ENCODE results near the gene TMEM119. TPM values are rescaled to one million over a fixed set of nuclear protein-coding genes. Genes with fewer than 3 reads are reported as not detected.

TMEM119 gene
- total RNA-seq, 1 experiment from 2014 or later = not detected

DNA sequence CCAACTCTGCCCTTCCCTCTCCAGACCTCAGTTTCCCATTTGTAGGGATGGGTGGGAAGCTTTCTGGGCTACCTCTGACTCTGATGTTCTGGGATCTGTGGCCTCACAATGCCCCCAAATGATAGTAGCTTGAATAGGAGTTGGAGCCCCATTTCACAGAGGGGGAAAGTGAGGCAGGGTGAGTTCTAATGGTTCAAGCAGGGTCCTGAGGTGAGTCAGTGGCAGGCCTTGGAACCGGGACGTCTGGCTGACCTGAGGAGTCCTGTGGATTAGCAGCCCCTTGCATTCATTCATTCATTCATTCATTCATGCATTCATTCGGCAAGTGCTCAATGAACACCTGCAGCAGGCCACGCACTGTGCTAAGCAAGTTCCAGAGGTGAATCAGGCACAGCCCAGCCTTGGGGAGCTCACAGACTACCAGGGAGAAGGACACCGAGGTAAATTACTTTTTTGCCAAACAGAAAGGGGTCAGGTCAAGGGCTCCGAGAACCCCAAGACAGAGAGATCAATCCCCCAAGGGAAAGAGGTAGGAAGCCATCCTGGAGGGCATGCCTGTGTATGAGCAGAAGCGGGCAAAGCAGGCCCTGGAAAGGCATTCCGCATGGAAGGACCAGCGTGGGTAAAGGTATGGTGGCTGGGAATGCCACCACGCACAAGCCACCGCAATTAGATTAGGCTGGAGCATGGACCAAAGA, 818 bp upstream of the TMEM119 start:
- H3K27ac ChIP-seq (ENCODE audit: low read depth, low read length, poor library complexity, severe bottlenecking) = no peak overlapping the region
- no TSS peak for BruUV-seq (replicated peaks)
- H3K4me1 ChIP-seq (ENCODE audit: insufficient read depth, low read length, poor library complexity, severe bottlenecking) = no peaks in the 10 kb centered on the region
- POLR2A ChIA-PET (ENCODE audit: low non-redundant PET) = no interaction called here
- intact Hi-C loops (cut with micrococcal nuclease; ENCODE audit: unreplicated experiment) = no loop called here
- TF ChIP-seq EZH2 (IDR thresholded peaks at IDR 0.05; ENCODE audit: borderline replicate concordance, low read depth, low read length, poor library complexity, severe bottlenecking) = no peak
- TF ChIP-seq, protein P1, sequence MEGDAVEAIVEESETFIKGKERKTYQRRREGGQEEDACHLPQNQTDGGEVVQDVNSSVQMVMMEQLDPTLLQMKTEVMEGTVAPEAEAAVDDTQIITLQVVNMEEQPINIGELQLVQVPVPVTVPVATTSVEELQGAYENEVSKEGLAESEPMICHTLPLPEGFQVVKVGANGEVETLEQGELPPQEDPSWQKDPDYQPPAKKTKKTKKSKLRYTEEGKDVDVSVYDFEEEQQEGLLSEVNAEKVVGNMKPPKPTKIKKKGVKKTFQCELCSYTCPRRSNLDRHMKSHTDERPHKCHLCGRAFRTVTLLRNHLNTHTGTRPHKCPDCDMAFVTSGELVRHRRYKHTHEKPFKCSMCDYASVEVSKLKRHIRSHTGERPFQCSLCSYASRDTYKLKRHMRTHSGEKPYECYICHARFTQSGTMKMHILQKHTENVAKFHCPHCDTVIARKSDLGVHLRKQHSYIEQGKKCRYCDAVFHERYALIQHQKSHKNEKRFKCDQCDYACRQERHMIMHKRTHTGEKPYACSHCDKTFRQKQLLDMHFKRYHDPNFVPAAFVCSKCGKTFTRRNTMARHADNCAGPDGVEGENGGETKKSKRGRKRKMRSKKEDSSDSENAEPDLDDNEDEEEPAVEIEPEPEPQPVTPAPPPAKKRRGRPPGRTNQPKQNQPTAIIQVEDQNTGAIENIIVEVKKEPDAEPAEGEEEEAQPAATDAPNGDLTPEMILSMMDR (conservative IDR thresholded peaks at IDR 0.05; ENCODE audit: low read depth, low read length) = no peak
- CTCF ChIA-PET = interaction anchor here (0.7 kb wide), 1 partner anchor 26 kb away, joined by 3 read pairs; no protein-coding TSS in a partner anchor
- H3K4me3 ChIP-seq (ENCODE audit: low read depth, low read length, poor library complexity, severe bottlenecking) = no peak overlapping the region
- H3K36me3 ChIP-seq (ENCODE audit: insufficient read depth, low read length, poor library complexity, severe bottlenecking) = no peaks in the 10 kb centered on the region
- no peaks in the 10 kb centered on the region for H3K27me3 ChIP-seq (replicated peaks; ENCODE audit: insufficient read depth, low read depth, low read length, poor library complexity)
- no peak for DNase-seq (ENCODE audit: low spot score)
- no peaks in the 10 kb centered on the region for H3K9me3 ChIP-seq (ENCODE audit: low read depth, low read length, poor library complexity, severe bottlenecking)

DNA sequence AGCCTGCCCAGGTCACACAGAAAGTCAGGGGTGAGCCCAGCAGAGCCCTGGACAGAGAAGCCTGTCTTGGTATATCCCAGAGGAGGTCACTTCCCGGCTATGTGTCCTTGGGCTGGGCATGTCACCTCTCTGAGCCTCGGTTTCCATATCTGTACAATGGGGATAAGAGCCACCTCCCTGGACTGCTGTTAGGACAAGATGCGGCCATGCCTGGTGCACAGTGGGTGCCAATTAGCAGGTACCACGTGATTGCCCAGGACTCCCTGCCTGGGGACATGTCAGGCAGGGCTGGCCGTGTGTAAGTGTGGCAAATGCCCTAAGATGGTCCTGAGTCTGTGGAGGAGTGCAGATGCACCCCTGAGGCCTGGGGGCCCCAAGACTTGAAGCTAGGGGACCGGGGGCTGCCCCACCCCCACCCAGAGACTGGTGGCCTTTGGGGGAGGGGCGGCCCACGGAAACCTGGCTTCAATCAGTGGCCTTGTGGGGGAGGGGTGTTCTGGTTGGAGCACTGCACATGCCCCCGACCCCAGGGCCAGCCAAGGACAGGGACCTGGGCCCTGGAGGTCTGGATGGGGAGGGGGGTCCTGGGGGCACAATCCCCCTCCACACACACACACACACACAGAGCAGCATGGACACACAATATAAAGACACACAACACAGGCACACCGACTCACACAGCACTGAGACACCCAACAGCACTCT, 878 bp downstream of the TMEM119 start:
- Histone ChIP-seq H3K36me3 (ENCODE audit: insufficient read depth, low read length, poor library complexity, severe bottlenecking) (no peaks in the 10 kb centered on the region), H3K4me3 (ENCODE audit: low read depth, low read length, poor library complexity, severe bottlenecking) (no peak overlapping the region), H3K27ac (ENCODE audit: low read depth, low read length, poor library complexity, severe bottlenecking) (no peak overlapping the region), H3K9me3 (ENCODE audit: low read depth, low read length, poor library complexity, severe bottlenecking) (no peaks in the 10 kb centered on the region), H3K4me1 (ENCODE audit: insufficient read depth, low read length, poor library complexity, severe bottlenecking) (no peaks in the 10 kb centered on the region), H3K27me3 (replicated peaks; ENCODE audit: insufficient read depth, low read depth, low read length, poor library complexity) (no peaks in the 10 kb centered on the region)
- ChIA-PET POLR2A (ENCODE audit: low non-redundant PET) (no interaction called here), CTCF (no interaction called here)
- intact Hi-C loops (cut with micrococcal nuclease; ENCODE audit: unreplicated experiment) = no loop called here
- BruUV-seq (replicated peaks) = no TSS peak
- TF ChIP-seq, protein P1 (conservative IDR thresholded peaks at IDR 0.05; ENCODE audit: low read depth, low read length) = no peak
- no peak for TF ChIP-seq EZH2 (IDR thresholded peaks at IDR 0.05; ENCODE audit: borderline replicate concordance, low read depth, low read length, poor library complexity, severe bottlenecking)
- no peak for DNase-seq (ENCODE audit: low spot score)

DNA sequence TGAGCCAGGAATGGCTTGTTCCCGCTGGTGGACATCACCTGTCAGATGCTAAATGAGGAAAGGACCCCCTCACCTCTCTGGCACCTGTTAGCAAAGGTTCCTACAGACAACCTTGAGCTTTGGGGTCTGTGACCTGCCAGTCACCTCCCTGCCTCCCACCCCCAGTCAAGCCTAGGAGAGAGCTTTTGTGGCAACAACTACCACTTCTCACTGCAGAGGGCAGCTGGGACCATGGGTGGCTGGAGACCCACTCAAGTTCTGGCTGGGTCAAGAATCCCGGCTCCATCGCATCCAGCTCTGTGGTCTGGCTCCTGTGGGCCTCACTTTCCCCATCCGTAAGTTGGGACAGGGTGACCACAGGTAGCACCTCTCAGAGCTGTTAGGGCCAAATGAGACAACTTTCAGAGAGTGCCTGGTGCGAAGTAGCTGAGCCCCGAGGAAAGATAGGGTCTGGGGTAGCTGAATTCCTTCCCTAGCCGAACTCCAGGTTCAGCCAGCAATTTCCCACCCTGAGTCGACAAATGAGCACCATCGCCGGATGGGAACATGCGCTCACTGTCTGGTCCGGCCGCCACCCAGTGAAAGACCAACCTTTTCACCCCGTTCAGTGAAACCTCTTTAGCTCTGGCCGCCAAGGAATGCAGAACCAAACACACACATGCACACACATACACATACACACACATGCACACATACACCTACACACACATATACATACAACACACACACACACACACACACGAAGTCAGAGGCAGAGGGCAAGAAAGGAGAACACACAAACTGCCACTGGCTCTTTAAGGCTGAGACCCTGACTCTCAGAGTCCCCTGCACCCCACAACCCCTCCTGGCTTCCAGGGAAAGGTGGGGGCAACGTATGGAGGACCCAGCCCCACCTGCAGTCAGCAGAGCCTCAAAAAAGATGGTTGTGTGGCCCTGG, 1.9 kb downstream of the TMEM119 start:
- no peaks in the 10 kb centered on the region for H3K4me1 ChIP-seq (ENCODE audit: insufficient read depth, low read length, poor library complexity, severe bottlenecking)
- intact Hi-C loops (cut with micrococcal nuclease; ENCODE audit: unreplicated experiment) = no loop called here
- H3K27me3 ChIP-seq (replicated peaks; ENCODE audit: insufficient read depth, low read depth, low read length, poor library complexity) = no peaks in the 10 kb centered on the region
- H3K9me3 ChIP-seq (ENCODE audit: low read depth, low read length, poor library complexity, severe bottlenecking) = no peaks in the 10 kb centered on the region
- ChIA-PET CTCF (no interaction called here), POLR2A (ENCODE audit: low non-redundant PET) (no interaction called here)
- DNase-seq (ENCODE audit: low spot score) = no peak
- no peak overlapping the region for H3K27ac ChIP-seq (ENCODE audit: low read depth, low read length, poor library complexity, severe bottlenecking)
- no peaks in the 10 kb centered on the region for H3K36me3 ChIP-seq (ENCODE audit: insufficient read depth, low read length, poor library complexity, severe bottlenecking)
- no peak overlapping the region for H3K4me3 ChIP-seq (ENCODE audit: low read depth, low read length, poor library complexity, severe bottlenecking)
- TF ChIP-seq, protein P1 (conservative IDR thresholded peaks at IDR 0.05; ENCODE audit: low read depth, low read length) = no peak
- no peak for TF ChIP-seq EZH2 (IDR thresholded peaks at IDR 0.05; ENCODE audit: borderline replicate concordance, low read depth, low read length, poor library complexity, severe bottlenecking)
- BruUV-seq (replicated peaks) = no TSS peak
